PC-9 (cell line): ENCODE data around the gene CFAP46.

Experiments used
- EZH2 ChIP-seq: fragments of 200-600 bp; sonication (generic); IDR thresholded peaks from 2 replicates; pipeline ENCODE4 v1.8.0; 2017; ENCODE audit warnings: antibody characterized with exemption, low read depth
- TF ChIP-seq, protein P1 (sequence below): fragments of 200-600 bp; sonication (generic); conservative IDR thresholded peaks from 2 replicates; pipeline ENCODE4 v1.6.1; 2017; ENCODE audit warnings: mixed run types, antibody characterized with exemption, mild to moderate bottlenecking, moderate library complexity

- no peak for TF ChIP-seq EZH2
- TF ChIP-seq, protein P1, sequence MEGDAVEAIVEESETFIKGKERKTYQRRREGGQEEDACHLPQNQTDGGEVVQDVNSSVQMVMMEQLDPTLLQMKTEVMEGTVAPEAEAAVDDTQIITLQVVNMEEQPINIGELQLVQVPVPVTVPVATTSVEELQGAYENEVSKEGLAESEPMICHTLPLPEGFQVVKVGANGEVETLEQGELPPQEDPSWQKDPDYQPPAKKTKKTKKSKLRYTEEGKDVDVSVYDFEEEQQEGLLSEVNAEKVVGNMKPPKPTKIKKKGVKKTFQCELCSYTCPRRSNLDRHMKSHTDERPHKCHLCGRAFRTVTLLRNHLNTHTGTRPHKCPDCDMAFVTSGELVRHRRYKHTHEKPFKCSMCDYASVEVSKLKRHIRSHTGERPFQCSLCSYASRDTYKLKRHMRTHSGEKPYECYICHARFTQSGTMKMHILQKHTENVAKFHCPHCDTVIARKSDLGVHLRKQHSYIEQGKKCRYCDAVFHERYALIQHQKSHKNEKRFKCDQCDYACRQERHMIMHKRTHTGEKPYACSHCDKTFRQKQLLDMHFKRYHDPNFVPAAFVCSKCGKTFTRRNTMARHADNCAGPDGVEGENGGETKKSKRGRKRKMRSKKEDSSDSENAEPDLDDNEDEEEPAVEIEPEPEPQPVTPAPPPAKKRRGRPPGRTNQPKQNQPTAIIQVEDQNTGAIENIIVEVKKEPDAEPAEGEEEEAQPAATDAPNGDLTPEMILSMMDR: no peak
Observed at GRCh38 chr10:132910186-132910880, 32.0 kb downstream of the CFAP46 start.
